ENCODE data around the gene PLXNA4.

Gene PLXNA4

GRCh38 chr7:132084776-132085388 lies 491.4 kb downstream of the PLXNA4 start:
- no peak for DNase-seq (ENCODE audit: low spot score)

- no peak for DNase-seq (ENCODE audit: low spot score)
These were observed 492.6 kb downstream of the PLXNA4 start for GRCh38 chr7:132083537-132084123.

GRCh38 chr7:132083126-132083525 lies 493.1 kb downstream of the PLXNA4 start:
- no peak for DNase-seq (ENCODE audit: low spot score)

GRCh38 chr7:132082394-132082793 lies 493.9 kb downstream of the PLXNA4 start:
- no peak for DNase-seq (ENCODE audit: low spot score)

GRCh38 chr7:132081686-132082085 lies 494.6 kb downstream of the PLXNA4 start:
- DNase-seq (ENCODE audit: low spot score): no peak

- no peak for DNase-seq (ENCODE audit: low spot score)
These were observed 495.2 kb downstream of the PLXNA4 start for GRCh38 chr7:132080967-132081668.

- DNase-seq (ENCODE audit: low spot score): no peak
These were observed 495.8 kb downstream of the PLXNA4 start for GRCh38 chr7:132080467-132080866.

GRCh38 chr7:132078891-132079735 lies 497.2 kb downstream of the PLXNA4 start:
- DNase-seq (ENCODE audit: low spot score): no peak

GRCh38 chr7:132077971-132078685 lies 498.1 kb downstream of the PLXNA4 start:
- DNase-seq (ENCODE audit: low spot score): no peak

- no peak for DNase-seq (ENCODE audit: low spot score)
These were observed 499.8 kb downstream of the PLXNA4 start for GRCh38 chr7:132076301-132077035.

GRCh38 chr7:132075515-132075914 lies 500.8 kb downstream of the PLXNA4 start:
- no peak for DNase-seq (ENCODE audit: low spot score)

GRCh38 chr7:132073920-132074589 lies 502.2 kb downstream of the PLXNA4 start:
- DNase-seq (ENCODE audit: low spot score): no peak
